GM10266 (cell line): ENCODE data around the gene ZBTB1.

Experiments
- DNase-seq: peaks from one replicate; pipeline ENCODE4 v3.0.0; 2012; ENCODE audit errors: extremely low spot score
- TF ChIP-seq, protein P1 (sequence below): IDR thresholded peaks from 2 replicates; pipeline ENCODE4 v1.5.1; 2012; ENCODE audit warnings: mild to moderate bottlenecking, low read depth; ENCODE audit not compliant: control insufficient read depth, insufficient read depth; ENCODE audit errors: missing control alignments

Gene ZBTB1

DNA sequence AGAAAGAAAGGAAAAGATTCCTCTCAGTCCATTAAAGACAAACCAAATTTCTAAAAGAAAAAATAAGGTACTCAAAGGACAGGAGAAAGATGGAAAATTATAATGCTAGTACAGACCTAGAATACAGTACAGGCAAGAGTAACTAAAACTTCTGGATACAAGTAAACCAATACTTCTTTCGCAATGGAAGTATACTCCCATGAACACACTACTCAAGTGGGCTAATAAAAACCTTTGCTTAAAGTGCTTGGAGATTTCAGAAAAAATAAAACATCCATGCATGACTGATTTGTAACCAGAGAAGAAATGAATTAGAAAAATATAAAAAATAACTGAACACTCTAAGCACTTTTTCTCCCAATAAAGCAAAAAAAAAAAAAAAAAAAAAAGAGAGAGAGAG is 4.5 kb upstream of the ZBTB1 start:
- DNase-seq, result no peak
- TF ChIP-seq, protein P1, sequence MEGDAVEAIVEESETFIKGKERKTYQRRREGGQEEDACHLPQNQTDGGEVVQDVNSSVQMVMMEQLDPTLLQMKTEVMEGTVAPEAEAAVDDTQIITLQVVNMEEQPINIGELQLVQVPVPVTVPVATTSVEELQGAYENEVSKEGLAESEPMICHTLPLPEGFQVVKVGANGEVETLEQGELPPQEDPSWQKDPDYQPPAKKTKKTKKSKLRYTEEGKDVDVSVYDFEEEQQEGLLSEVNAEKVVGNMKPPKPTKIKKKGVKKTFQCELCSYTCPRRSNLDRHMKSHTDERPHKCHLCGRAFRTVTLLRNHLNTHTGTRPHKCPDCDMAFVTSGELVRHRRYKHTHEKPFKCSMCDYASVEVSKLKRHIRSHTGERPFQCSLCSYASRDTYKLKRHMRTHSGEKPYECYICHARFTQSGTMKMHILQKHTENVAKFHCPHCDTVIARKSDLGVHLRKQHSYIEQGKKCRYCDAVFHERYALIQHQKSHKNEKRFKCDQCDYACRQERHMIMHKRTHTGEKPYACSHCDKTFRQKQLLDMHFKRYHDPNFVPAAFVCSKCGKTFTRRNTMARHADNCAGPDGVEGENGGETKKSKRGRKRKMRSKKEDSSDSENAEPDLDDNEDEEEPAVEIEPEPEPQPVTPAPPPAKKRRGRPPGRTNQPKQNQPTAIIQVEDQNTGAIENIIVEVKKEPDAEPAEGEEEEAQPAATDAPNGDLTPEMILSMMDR, result no peak

DNA sequence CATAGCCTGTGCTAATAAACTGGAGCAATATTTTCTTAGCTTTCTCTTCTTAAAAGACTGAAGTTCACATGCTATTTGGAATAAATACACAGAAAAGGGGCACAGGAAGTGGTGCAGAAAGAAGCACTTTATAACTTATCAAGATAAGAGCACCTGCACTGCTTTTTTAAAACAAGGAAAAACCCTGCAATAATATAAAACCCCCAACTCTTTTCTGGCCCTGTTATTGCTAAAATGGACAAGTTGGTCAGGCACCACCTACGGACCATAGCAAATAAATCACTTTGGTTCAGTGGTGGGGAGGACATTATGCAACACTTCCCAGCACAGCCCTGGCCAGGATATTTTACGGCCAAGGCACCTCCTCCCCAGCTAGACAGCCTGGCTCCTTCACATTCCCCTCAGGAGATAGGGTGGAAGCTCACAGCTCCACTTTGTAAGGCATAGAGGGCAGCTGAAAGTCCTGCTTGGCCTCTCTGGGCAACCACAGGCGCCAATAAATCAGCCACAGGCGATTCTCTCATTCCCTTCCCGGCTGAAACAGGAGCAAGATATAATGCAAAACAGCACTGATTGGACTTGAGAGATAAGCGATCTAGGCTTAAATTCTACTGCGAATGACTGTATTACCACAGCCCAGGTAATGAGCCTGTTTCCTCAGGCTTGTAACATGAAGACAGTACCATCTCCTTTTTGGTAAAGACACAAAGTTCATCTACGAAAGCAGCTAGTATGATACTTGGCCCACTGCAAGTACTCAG is 3.0 kb upstream of the ZBTB1 start:
- TF ChIP-seq, protein P1, result no peak
- no peak for DNase-seq

DNA sequence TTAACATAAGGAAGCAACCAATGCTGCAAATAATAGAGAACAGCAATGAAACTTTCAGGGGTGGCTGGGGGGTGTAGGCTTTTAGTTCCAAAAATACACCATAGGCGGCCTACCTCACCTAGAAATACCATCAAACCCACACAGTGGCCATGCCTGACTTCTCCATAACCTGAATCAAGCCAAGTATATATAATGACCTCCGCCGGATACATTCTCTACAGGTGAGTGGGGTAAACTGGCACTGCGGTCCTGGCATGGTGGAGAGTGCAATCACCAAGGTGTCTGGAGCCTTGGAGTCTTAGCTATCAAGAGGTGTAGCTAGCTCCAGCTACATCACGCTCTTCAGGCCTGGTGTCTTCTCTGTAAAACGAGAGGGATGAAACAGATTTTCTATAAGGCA is 2.1 kb upstream of the ZBTB1 start:
- DNase-seq, result no peak
- TF ChIP-seq, protein P1, result no peak

DNA sequence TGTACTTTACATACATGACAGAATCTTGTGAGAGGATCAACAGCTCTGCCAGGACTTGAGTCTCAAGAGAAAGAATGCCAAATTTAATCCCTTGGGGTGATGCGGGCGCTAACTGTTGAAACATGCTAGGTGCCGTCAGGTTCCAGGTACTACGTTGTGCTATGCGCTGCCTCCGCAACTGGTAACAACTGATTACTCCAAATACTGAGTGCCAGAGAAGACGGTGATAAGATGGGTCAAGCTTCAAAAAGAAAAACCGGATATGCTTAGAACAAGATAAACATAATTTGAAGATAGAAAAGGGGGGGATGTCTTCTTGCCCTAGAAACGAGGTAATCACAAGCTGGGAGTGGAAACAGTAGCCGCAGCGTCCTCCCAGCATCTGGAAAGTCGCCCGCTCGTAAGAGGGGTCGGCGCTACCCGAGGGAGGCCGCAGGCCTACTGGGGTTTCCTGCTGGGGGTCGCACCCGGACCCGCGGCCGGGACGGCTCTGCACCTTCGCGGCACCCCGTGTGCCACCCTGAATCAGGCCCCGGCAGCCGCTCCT is 1.6 kb upstream of the ZBTB1 start:
- TF ChIP-seq, protein P1, result no peak
- no peak for DNase-seq

DNA sequence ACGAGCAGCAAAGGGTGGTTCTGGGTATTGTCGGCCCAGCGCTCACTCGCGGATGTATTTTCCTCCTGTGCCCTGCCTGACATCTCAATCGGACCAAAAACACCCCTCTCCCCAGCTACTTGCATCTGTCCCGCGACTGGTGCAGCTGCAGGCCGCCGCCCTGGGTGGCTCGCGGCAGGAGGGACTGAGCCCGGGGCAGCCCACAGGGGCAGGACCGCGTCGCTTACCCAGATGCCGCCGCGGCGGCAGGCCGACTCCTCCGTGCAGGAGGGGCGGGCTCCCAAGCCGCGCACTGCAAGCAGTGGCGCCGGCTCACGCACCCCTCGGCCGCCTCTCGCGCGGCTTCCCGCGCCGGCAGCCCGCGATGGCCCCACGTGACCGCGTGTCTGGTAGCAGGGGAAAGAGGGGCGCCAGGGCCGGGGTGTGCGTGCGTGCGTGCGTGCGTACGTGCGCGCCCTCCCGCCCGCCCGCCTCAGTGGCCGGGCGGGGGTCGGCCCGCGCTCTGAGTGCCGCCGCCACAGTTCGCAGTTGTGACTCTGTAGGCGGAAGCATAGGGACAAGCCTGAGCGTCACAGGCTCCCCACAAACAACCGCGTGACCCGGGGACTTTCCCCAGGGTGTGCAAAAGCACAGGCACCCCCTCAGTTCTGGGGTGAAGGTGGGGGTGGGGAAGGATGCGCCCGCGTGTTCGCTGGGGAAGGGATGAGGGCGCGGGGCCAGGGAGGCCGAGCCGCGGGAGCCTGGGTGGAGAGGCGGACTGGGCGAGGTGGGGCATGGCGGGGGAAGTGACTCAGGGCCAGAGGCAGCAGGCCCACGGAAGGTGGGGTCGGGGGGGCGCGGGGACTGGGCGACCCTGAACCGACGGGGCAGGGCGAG is 898 bp upstream of the ZBTB1 start, which contains the start of gene ZBTB25:
ZBTB25 (minus strand) TSS at position 405 of the 876 bp plus-strand sequence. CDS start 13,305 bp downstream, outside the sequence.
- TF ChIP-seq, protein P1, result no peak
- peak; percentile 94 for DNase-seq

DNA sequence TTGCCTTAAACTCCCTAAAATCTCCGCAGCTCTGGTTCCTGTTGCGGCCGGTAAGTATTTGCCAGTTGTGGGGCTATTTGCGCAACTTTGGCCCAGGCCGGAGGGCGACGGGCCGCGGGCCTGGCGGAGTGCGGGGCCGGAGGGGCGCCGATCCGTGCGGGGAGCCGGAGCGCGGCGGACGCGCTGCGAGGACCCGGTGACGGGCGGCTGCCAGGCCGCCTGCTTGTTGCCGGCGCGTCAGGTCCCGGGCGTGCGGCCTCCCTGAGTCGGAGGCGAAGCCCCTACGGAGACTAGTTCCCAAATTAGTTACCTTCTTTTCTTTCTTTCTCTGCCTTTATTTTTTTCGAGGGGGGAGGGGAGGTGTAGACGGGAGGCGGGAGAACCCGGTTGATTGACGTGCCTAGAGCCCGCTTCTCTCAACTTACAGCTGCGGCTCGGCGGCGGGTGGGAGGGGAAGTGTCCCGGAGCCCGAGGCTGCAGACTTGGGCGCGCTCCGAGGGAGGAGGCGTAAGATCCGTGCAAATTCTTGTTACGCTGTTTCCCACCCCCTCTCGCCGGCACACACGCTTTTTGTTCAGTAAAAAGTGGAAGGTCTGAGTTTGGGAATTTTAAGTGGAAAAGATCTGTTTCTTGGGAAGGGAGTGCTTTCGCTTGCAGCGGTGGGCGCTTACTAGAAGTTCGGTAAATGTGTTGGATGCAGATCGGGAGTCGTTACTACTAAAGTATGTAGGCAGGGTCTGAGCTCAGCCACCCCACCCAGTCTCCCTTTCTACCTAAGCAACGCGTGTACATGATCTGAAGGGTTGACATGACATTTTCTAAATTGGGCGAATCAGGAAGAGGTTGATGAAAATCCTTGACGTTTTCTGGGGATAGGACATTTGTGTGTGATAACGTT is 576 bp downstream of the ZBTB1 start:
- peak; percentile 83 for DNase-seq
- TF ChIP-seq, protein P1, result no peak
